Endothelial cell of umbilical vein (primary cell): ENCODE results near the gene CFAP77. TPM values are rescaled to one million over a fixed set of nuclear protein-coding genes. Genes with fewer than 3 reads are reported as not detected.

Experiments
- BruUV-seq: library from RNA; stranded (reverse); fragments of 400-500 nt; replicated peaks from 2 replicates; lab custom pipeline; 2021; lab: Mats Ljungman, UMichigan
- CTCF ChIA-PET: fragments of 300-600, 350-600 bp; sonication (Branson Sonifier 250); formaldehyde crosslinking; loops from one replicate; lab custom pipeline; 2021; ENCODE audit warnings: antibody characterized with exemption, inconsistent platforms; lab: Charles Lee
- POLR2A ChIA-PET: fragments of 300-600, 350-600 bp; sonication (Branson Sonifier 250); formaldehyde crosslinking; loops from one replicate; lab custom pipeline; 2021; ENCODE audit warnings: antibody characterized with exemption, inconsistent platforms; lab: Charles Lee
- DNase-seq: peaks from one replicate; pipeline ENCODE4 v3.0.0-alpha.2; 2011; ENCODE audit warnings: low read depth, low spot score
- FAIRE-seq: peaks from 2 replicates; lab custom pipeline; 2011; peaks lifted over from hg19 to GRCh38; lab: Jason Lieb, UNC
- H2AFZ ChIP-seq: 2 replicates; pipeline ENCODE4 v1.6.0; 2012; ENCODE audit warnings: low read depth, low read length, control low read depth, inconsistent platforms
- H3K27ac ChIP-seq: 2 replicates; pipeline ENCODE4 v1.5.1; 2011; ENCODE audit warnings: low read depth, mild to moderate bottlenecking, control low read depth, low read length, moderate library complexity; ENCODE audit not compliant: insufficient read depth
- H3K27me3 ChIP-seq, 2 experiments: 2 replicates each; pipeline versions ENCODE4 v1.6.0 to v1.6.1; 2011; ENCODE audit warnings: low read length in 2 of 2, mixed read lengths in 1 of 2; ENCODE audit not compliant: control insufficient read depth in 2 of 2, insufficient read depth in 2 of 2
- H3K36me3 ChIP-seq, 2 experiments: 2 replicates in 1 of 2; 3 replicates in 1 of 2; pipeline ENCODE4 v1.5.1; 2011; ENCODE audit warnings: low read length in 2 of 2, mild to moderate bottlenecking in 1 of 2, moderate library complexity in 1 of 2; ENCODE audit not compliant: control insufficient read depth in 2 of 2, insufficient read depth in 2 of 2; ENCODE audit errors: extremely low read depth in 1 of 2
- H3K4me1 ChIP-seq: 3 replicates; pipeline ENCODE4 v1.5.1; 2011; ENCODE audit warnings: mild to moderate bottlenecking, low read length; ENCODE audit not compliant: control insufficient read depth, insufficient read depth; ENCODE audit errors: extremely low read depth
- H3K4me2 ChIP-seq: 2 replicates; pipeline ENCODE4 v1.6.1; 2011; ENCODE audit warnings: low read length, control low read depth, mixed read lengths; ENCODE audit not compliant: insufficient read depth
- H3K4me3 ChIP-seq, 3 experiments: fragments of 200-600 bp in 1 of 3; sonication (generic), shearing (Covaris generic) in 1 of 3; replicated peaks in 1 of 3; 2 replicates each; pipeline ENCODE4 v1.5.1; 2011 to 2016; ENCODE audit warnings: control low read depth in 3 of 3, low read length in 3 of 3, mild to moderate bottlenecking in 2 of 3, inconsistent platforms in 1 of 3, low read depth in 1 of 3, moderate library complexity in 1 of 3; ENCODE audit not compliant: insufficient read depth in 1 of 3
- H3K79me2 ChIP-seq: 2 replicates; pipeline ENCODE4 v1.6.0; 2012; ENCODE audit warnings: low read length, inconsistent platforms; ENCODE audit not compliant: control insufficient read depth, insufficient read depth
- H3K9ac ChIP-seq: replicated peaks from 2 replicates; pipeline ENCODE3; 2011; ENCODE audit warnings: low read length, control low read depth; ENCODE audit not compliant: insufficient read depth; ENCODE audit errors: extremely low read depth
- H3K9me1 ChIP-seq: replicated peaks from 3 replicates; pipeline ENCODE4 v1.6.0; 2011; ENCODE audit warnings: mild to moderate bottlenecking, low read length; ENCODE audit not compliant: control insufficient read depth, insufficient read depth; ENCODE audit errors: extremely low read depth
- H3K9me3 ChIP-seq: replicated peaks from 2 replicates; pipeline ENCODE4 v1.5.1; 2012; ENCODE audit warnings: low read length, inconsistent platforms; ENCODE audit not compliant: control insufficient read depth, insufficient read depth
- H4K20me1 ChIP-seq: replicated peaks from 2 replicates; pipeline ENCODE3; 2011; ENCODE audit warnings: mild to moderate bottlenecking, low read length; ENCODE audit not compliant: control insufficient read depth, insufficient read depth; ENCODE audit errors: extremely low read depth
- CTCF ChIP-seq, 2 donors: IDR thresholded peaks; 1 replicate in 1 of 2; 2 replicates in 1 of 2; pipeline ENCODE4 v1.5.1; 2011; ENCODE audit warnings: low read length in 2 of 2, mild to moderate bottlenecking in 2 of 2, moderate library complexity in 2 of 2, control low read depth in 1 of 2, inconsistent platforms in 1 of 2, low read depth in 1 of 2; ENCODE audit not compliant: insufficient read depth in 1 of 2; ENCODE audit errors: extremely low read depth in 1 of 2
- EZH2 ChIP-seq: IDR thresholded peaks from 2 replicates; pipeline ENCODE4 v1.6.1; 2012; ENCODE audit warnings: borderline replicate concordance, low read depth, mild to moderate bottlenecking, moderate library complexity, low read length, inconsistent platforms; ENCODE audit not compliant: severe bottlenecking
- FOS ChIP-seq: IDR thresholded peaks from 2 replicates; pipeline ENCODE4 v1.6.1; 2011; ENCODE audit warnings: mild to moderate bottlenecking, low read length, moderate library complexity, borderline replicate concordance; ENCODE audit not compliant: insufficient read depth
- GATA2 ChIP-seq: IDR thresholded peaks from 2 replicates; pipeline ENCODE4 v1.7.0; 2011; ENCODE audit warnings: low read depth, mild to moderate bottlenecking, moderate library complexity, mixed read lengths, low read length; ENCODE audit not compliant: insufficient read length, insufficient read depth
- JUN ChIP-seq: IDR thresholded peaks from 2 replicates; pipeline ENCODE4 v1.6.1; 2011; ENCODE audit warnings: borderline replicate concordance, low read depth; ENCODE audit not compliant: insufficient read length, insufficient read depth
- MYC ChIP-seq: IDR thresholded peaks from one replicate; pipeline ENCODE4 v1.6.1; 2011; ENCODE audit warnings: mild to moderate bottlenecking, low read depth, low read length
- POLR2A ChIP-seq: IDR thresholded peaks from 2 replicates; pipeline ENCODE4 v1.6.1; 2012; ENCODE audit warnings: low read depth, mild to moderate bottlenecking, control low read depth, low read length
- POLR2AphosphoS5 ChIP-seq: IDR thresholded peaks from 2 replicates; pipeline ENCODE4 v1.6.1; 2012; ENCODE audit warnings: low read depth, mild to moderate bottlenecking, control low read depth, low read length, moderate library complexity; ENCODE audit not compliant: insufficient read depth
- dilution Hi-C: fragments of 300-500 bp; cut with MboI; formaldehyde crosslinking; loops from one replicate; pipeline ENCODE4 v1.15.0; 2019; ENCODE audit warnings: low sequenced_read_pairs; ENCODE audit not compliant: extremely low pct_ligation_motif_present
- intact Hi-C: fragments of 100-400 bp; cut with micrococcal nuclease; formaldehyde crosslinking; loops from one replicate; pipeline ENCODE4 v1.10.0; 2022
- polyA plus RNA-seq, 4 experiments: library from polyadenylated mRNA; depleted of rRNA in 3 of 4; stranded (reverse) in 3 of 4; unstranded in 1 of 4; fragments of >200 nt; gene quantifications; 2 replicates each; pipeline versions ENCODE4 v1.2.1 to v1.2.3, GENCODE V29; 2011 to 2012; ENCODE audit warnings: missing spikeins in 1 of 4
- total RNA-seq: library from RNA; stranded (reverse); gene quantifications from 2 replicates; pipeline ENCODE4 v1.2.3, GENCODE V29; 2021
- TF ChIP-seq, protein P1 (sequence below): IDR thresholded peaks from 2 replicates; pipeline ENCODE4 v1.6.1; 2011; ENCODE audit not compliant: insufficient read depth, insufficient read length

The CFAP77 gene
- total and polyA plus RNA-seq, 2 donors (not counting 3 experiments of a cell fraction or from before 2014, with no cell fraction given) = not detected

DNA sequence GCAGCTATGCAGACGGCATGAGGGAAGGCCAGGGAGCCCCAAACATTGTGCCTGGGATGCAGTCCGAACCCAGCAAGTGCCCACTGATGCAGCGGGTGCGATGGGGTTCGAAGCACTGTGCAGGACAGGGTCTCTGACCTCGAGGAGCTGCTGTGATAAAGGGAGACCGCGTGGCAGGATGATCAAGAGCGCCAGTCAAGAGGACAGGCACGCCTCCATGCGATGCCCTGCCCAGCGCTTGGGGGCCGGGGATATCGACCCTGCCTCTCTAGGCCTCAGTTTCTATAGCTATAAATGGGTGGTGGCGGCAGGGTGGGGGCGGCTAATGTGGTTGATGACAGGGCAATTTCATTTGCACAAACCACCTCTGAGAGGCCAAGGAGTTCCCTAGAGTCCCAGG, 87.7 kb downstream of the CFAP77 start:
- no TSS peak for BruUV-seq
- dilution Hi-C loops = no loop called here

More for the DNA sequence above, 87.7 kb downstream of the CFAP77 start:
- Histone ChIP-seq H3K27me3 (no peaks in the 10 kb centered on the region), H3K79me2 (no peaks in the 10 kb centered on the region), H3K4me1 (no peaks in the 10 kb centered on the region), H3K4me3 (no peak overlapping the region), H3K9ac (no peak overlapping the region), H3K27ac (no peak overlapping the region), H3K9me3 (no peaks in the 10 kb centered on the region), H3K4me2 (no peak overlapping the region), H3K9me1 (no peaks in the 10 kb centered on the region), H3K36me3 (no peaks in the 10 kb centered on the region), H4K20me1 (no peaks in the 10 kb centered on the region), H2AFZ (no peak overlapping the region)
- ChIA-PET POLR2A (no interaction called here), CTCF (interaction anchor here (1.2 to 2.0 kb wide), 2 partner anchors 9 to 77 kb away, joined by 5 to 6 read pairs; no protein-coding TSS in a partner anchor)
- TF ChIP-seq POLR2AphosphoS5 (no peak), GATA2 (no peak), JUN (no peak), MYC (no peak), EZH2 (no peak), POLR2A (no peak), CTCF (IDR thresholded peaks at IDR 0.05; ENCODE audit: extremely low read depth in 1 of 2, insufficient read depth in 1 of 2, low read depth in 1 of 2, low read length in 2 of 2) (no peak), FOS (no peak)
- TF ChIP-seq, protein P1, sequence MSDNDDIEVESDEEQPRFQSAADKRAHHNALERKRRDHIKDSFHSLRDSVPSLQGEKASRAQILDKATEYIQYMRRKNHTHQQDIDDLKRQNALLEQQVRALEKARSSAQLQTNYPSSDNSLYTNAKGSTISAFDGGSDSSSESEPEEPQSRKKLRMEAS = no peak
- FAIRE-seq = no peak
- intact Hi-C loops = no loop called here
- DNase-seq = no peak
